IMR-90 (cell line): ENCODE results near the gene SERP1. TPM values are rescaled to one million over a fixed set of nuclear protein-coding genes. Genes with fewer than 3 reads are reported as not detected.

Source experiments
- ATAC-seq: fragments of 200-7000 bp; cut with Tn5 transposase; 2 replicates; pipeline ENCODE4 v1.9.1; 2020; ENCODE audit warnings: low read depth, mild to moderate bottlenecking, moderate library complexity
- BruUV-seq: library from RNA; stranded (reverse); fragments of 400-500 nt; replicated peaks from 2 replicates; lab custom pipeline; 2021; lab: Mats Ljungman, UMichigan
- CTCF ChIA-PET: fragments of 300-600 bp; formaldehyde crosslinking; extraction: SDS; loops from one replicate; lab custom pipeline; 2021; ENCODE audit warnings: antibody characterized with exemption; lab: Yijun Ruan, JAX
- POLR2A ChIA-PET: fragments of 300-600 bp; sonication (Branson Sonifier 250); formaldehyde crosslinking; loops from one replicate; lab custom pipeline; 2022; ENCODE audit warnings: antibody characterized with exemption; ENCODE audit not compliant: unreplicated experiment; lab: Charles Lee
- DNase-seq: peaks from one replicate; pipeline ENCODE4 v3.0.0; 2013
- H2AFZ ChIP-seq: replicated peaks from 2 replicates; pipeline ENCODE3; 2013; ENCODE audit warnings: low read length, mild to moderate bottlenecking; ENCODE audit not compliant: poor library complexity
- H2AK5ac ChIP-seq: 2 replicates; pipeline ENCODE4 v1.6.1; 2013; ENCODE audit warnings: low read depth, low read length, inconsistent platforms
- H2AK9ac ChIP-seq: replicated peaks from 2 replicates; pipeline ENCODE3; 2013; ENCODE audit warnings: mild to moderate bottlenecking, low read depth, low read length, moderate library complexity; ENCODE audit not compliant: poor library complexity
- H2BK120ac ChIP-seq: 2 replicates; pipeline ENCODE4 v1.6.1; 2013; ENCODE audit warnings: low read depth, low read length, inconsistent platforms
- H2BK15ac ChIP-seq: 3 replicates; pipeline ENCODE4 v1.6.1; 2013; ENCODE audit warnings: low read depth, low read length, inconsistent platforms
- H2BK20ac ChIP-seq: 2 replicates; pipeline ENCODE4 v1.6.1; 2013; ENCODE audit warnings: low read depth, mild to moderate bottlenecking, inconsistent platforms, low read length, moderate library complexity
- H2BK5ac ChIP-seq: 2 replicates; pipeline ENCODE4 v1.6.1; 2013; ENCODE audit warnings: mild to moderate bottlenecking, low read depth, low read length, inconsistent platforms; ENCODE audit not compliant: poor library complexity, severe bottlenecking
- H3K14ac ChIP-seq: replicated peaks from 2 replicates; pipeline ENCODE4 v1.6.1; 2013; ENCODE audit warnings: low read depth, low read length, inconsistent platforms
- H3K18ac ChIP-seq: 2 replicates; pipeline ENCODE4 v1.6.1; 2013; ENCODE audit warnings: low read depth, low read length, control low read depth
- H3K23ac ChIP-seq: 2 replicates; pipeline ENCODE4 v1.6.1; 2013; ENCODE audit warnings: low read depth, low read length, inconsistent platforms
- H3K27ac ChIP-seq: 2 replicates; pipeline ENCODE4 v1.5.1; 2013; ENCODE audit warnings: mild to moderate bottlenecking, control low read depth, low read length; ENCODE audit not compliant: insufficient read depth
- H3K27me3 ChIP-seq: 2 replicates; pipeline ENCODE4 v1.6.1; 2013; ENCODE audit warnings: low read length; ENCODE audit not compliant: control insufficient read depth, insufficient read depth
- H3K36me3 ChIP-seq: 2 replicates; pipeline ENCODE4 v1.6.1; 2013; ENCODE audit warnings: low read length, mixed read lengths; ENCODE audit not compliant: control insufficient read depth, insufficient read depth
- H3K4ac ChIP-seq: 2 replicates; pipeline ENCODE4 v1.6.1; 2013; ENCODE audit warnings: low read depth, low read length, inconsistent platforms
- H3K4me1 ChIP-seq: 2 replicates; pipeline ENCODE4 v1.6.1; 2013; ENCODE audit warnings: low read length, mixed read lengths; ENCODE audit not compliant: control insufficient read depth, insufficient read depth
- H3K4me2 ChIP-seq: 2 replicates; pipeline ENCODE4 v1.6.1; 2013; ENCODE audit warnings: low read depth, mild to moderate bottlenecking, control low read depth, low read length, moderate library complexity
- H3K4me3 ChIP-seq: 2 replicates; pipeline ENCODE4 v1.5.1; 2013; ENCODE audit warnings: low read depth, mild to moderate bottlenecking, control low read depth, low read length, moderate library complexity; ENCODE audit not compliant: insufficient read depth
- H3K56ac ChIP-seq: 2 replicates; pipeline ENCODE4 v1.6.1; 2013; ENCODE audit warnings: low read length, inconsistent platforms; ENCODE audit not compliant: insufficient read depth; ENCODE audit errors: extremely low read depth
- H3K79me1 ChIP-seq, 2 experiments: 2 replicates each; pipeline ENCODE4 v1.6.1; 2013; ENCODE audit warnings: low read length in 2 of 2, inconsistent platforms in 1 of 2, low read depth in 1 of 2
- H3K9ac ChIP-seq: 2 replicates; pipeline ENCODE4 v1.6.1; 2013; ENCODE audit warnings: low read depth, low read length, control low read depth
- H3K9me1 ChIP-seq: 2 replicates; pipeline ENCODE4 v1.6.1; 2013; ENCODE audit warnings: low read length, inconsistent platforms; ENCODE audit not compliant: insufficient read depth
- H3K9me3 ChIP-seq: 2 replicates; pipeline ENCODE4 v1.6.1; 2013; ENCODE audit warnings: low read length; ENCODE audit not compliant: control insufficient read depth, insufficient read depth
- H4K20me1 ChIP-seq: 2 replicates; pipeline ENCODE4 v1.6.1; 2013; ENCODE audit warnings: low read length, inconsistent platforms; ENCODE audit not compliant: insufficient read depth
- H4K5ac ChIP-seq: 2 replicates; pipeline ENCODE4 v1.6.1; 2013; ENCODE audit warnings: mild to moderate bottlenecking, low read depth, low read length, control low read depth
- H4K8ac ChIP-seq, 2 experiments: 2 replicates each; pipeline ENCODE4 v1.6.1; 2013; ENCODE audit warnings: low read depth in 2 of 2, low read length in 2 of 2, control low read depth in 1 of 2, inconsistent platforms in 1 of 2
- H4K91ac ChIP-seq: 2 replicates; pipeline ENCODE4 v1.6.1; 2013; ENCODE audit warnings: low read depth, low read length, inconsistent platforms; ENCODE audit not compliant: insufficient read depth
- CEBPB ChIP-seq: IDR thresholded peaks from 2 replicates; pipeline ENCODE4 v1.6.1; 2012; ENCODE audit warnings: low read depth, low read length, improper control_type of control experiment
- CHD1 ChIP-seq: IDR thresholded peaks from 2 replicates; pipeline ENCODE4 v1.6.1; 2012; ENCODE audit warnings: low read depth, low read length, improper control_type of control experiment
- FOS ChIP-seq: fragments of 150-350 bp; IDR thresholded peaks from 2 replicates; pipeline ENCODE4 v1.6.1; 2016; ENCODE audit warnings: low read depth, low read length
- MAFK ChIP-seq: IDR thresholded peaks from 2 replicates; pipeline ENCODE4 v1.6.1; 2012; ENCODE audit warnings: low read depth, low read length, improper control_type of control experiment
- MAZ ChIP-seq: IDR thresholded peaks from 2 replicates; pipeline ENCODE4 v1.6.1; 2012; ENCODE audit warnings: low read depth, mild to moderate bottlenecking, low read length, improper control_type of control experiment, moderate library complexity, borderline replicate concordance
- MXI1 ChIP-seq: IDR thresholded peaks from 2 replicates; pipeline ENCODE4 v1.6.1; 2012; ENCODE audit warnings: low read depth, mild to moderate bottlenecking, low read length, moderate library complexity, borderline replicate concordance
- NFE2L2 ChIP-seq: fragments of 150-350 bp; IDR thresholded peaks from 2 replicates; pipeline ENCODE4 v1.6.1; 2016; ENCODE audit warnings: low read depth, mild to moderate bottlenecking, low read length
- POLR2A ChIP-seq: IDR thresholded peaks from 2 replicates; pipeline ENCODE4 v1.6.1; 2012; ENCODE audit warnings: mild to moderate bottlenecking, low read depth, low read length
- RAD21 ChIP-seq: IDR thresholded peaks from 2 replicates; pipeline ENCODE4 v1.6.1; 2012; ENCODE audit warnings: low read length, improper control_type of control experiment
- RCOR1 ChIP-seq: IDR thresholded peaks from 2 replicates; pipeline ENCODE4 v1.6.1; 2012; ENCODE audit warnings: mild to moderate bottlenecking, low read length, improper control_type of control experiment; ENCODE audit not compliant: insufficient replicate concordance
- RFX5 ChIP-seq: IDR thresholded peaks from 2 replicates; pipeline ENCODE4 v1.8.0; 2012; ENCODE audit warnings: low read depth, mild to moderate bottlenecking, low read length, moderate library complexity
- SMC3 ChIP-seq: fragments of 150-350 bp; IDR thresholded peaks from 2 replicates; pipeline ENCODE4 v1.6.1; 2016; ENCODE audit warnings: low read depth, mild to moderate bottlenecking, antibody characterized with exemption, low read length, moderate library complexity
- USF2 ChIP-seq: fragments of 150-350 bp; IDR thresholded peaks from 2 replicates; pipeline ENCODE4 v1.6.1; 2017; ENCODE audit warnings: mild to moderate bottlenecking, antibody characterized with exemption, low read length, low read depth
- WGBS, 2 experiments: methylation state at CpG; one replicate each; pipeline versions ENCODE4 v1.1.5 to v1.1.7; 2013; ENCODE audit warnings: missing lambda C conversion rate in 2 of 2; ENCODE audit not compliant: insufficient read length in 1 of 2; ENCODE audit errors: extremely low coverage in 2 of 2; 5-methylcytosine and 5-hydroxymethylcytosine counted together
- dilution Hi-C: fragments of 300-500 bp; cut with HindIII; formaldehyde crosslinking; loops from one replicate; pipeline ENCODE4 v1.14.3; 2018; ENCODE audit warnings: low sequenced_read_pairs; ENCODE audit not compliant: unreplicated experiment
- in situ Hi-C: fragments of 300-500 bp; cut with MboI; formaldehyde crosslinking; loops from 3 replicates; pipeline ENCODE4 v1.14.3; 2019; ENCODE audit warnings: low sequenced_read_pairs, inconsistent platforms, mixed read lengths
- intact Hi-C: fragments of 100-400 bp; cut with micrococcal nuclease; formaldehyde crosslinking; loops from 2 replicates; pipeline ENCODE4 v1.10.0; 2022
- polyA plus RNA-seq, 3 experiments: library from polyadenylated mRNA; depleted of rRNA; stranded (reverse); fragments of >200 nt; gene quantifications; 2 replicates each; pipeline ENCODE4 v1.2.3, GENCODE V29; 2012; ENCODE audit warnings: low replicate concordance in 1 of 3
- total RNA-seq: library from RNA; depleted of rRNA; stranded (reverse); fragments of >200 nt; gene quantifications from 2 replicates; pipeline ENCODE4 v1.2.3, GENCODE V29; 2012
- TF ChIP-seq, protein P1 (sequence below): conservative IDR thresholded peaks from 2 replicates; pipeline ENCODE4 v1.5.1; 2012; ENCODE audit warnings: mild to moderate bottlenecking, low read depth, low read length, improper control_type of control experiment
- TF ChIP-seq, protein P2 (sequence below): fragments of 150-350 bp; IDR thresholded peaks from 2 replicates; pipeline ENCODE4 v1.6.1; 2016; ENCODE audit warnings: low read depth, mild to moderate bottlenecking, low read length, moderate library complexity, borderline replicate concordance

SERP1 gene
- total and polyA plus RNA-seq, 2 of the 4 experiments (the other 2 are of a cell fraction): 64.0 to 73.4 TPM

DNA sequence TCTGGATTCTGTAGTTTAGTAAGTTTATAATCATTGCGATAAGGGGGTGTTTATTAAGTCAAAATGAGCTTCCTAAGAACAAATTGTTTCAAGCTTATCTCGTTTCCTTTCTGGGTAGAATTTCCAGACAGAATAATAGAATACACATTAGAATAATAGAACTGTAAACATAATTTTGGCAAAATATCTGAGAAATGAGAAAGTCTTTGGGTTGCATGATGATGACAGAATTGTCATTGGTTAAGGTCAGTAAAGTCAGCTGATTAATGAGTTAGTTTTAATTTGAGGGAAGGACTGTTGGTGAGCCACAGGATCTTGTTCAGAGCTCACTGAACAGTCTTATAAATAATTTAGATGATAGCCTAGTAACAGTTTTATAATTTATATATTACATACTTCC is 10.5 kb upstream of the SERP1 start:
- H4K91ac ChIP-seq: no peak overlapping the region
- no peak overlapping the region for H3K4ac ChIP-seq
- H3K27me3 ChIP-seq: no peaks in the 10 kb centered on the region
- H3K56ac ChIP-seq: no peak overlapping the region
- no CpG with 5 or more reads among the region's 2 CpGs for WGBS, 2 experiments
- no peak overlapping the region for H4K5ac ChIP-seq
- intact Hi-C loops (no loop called here), dilution Hi-C loops (no loop called here), in situ Hi-C loops (no loop called here)
- peaks cover 12% of the 10 kb centered on the region for H3K36me3 ChIP-seq
- H4K20me1 ChIP-seq: no peaks in the 10 kb centered on the region; the same call in 1 of the 2 replicates
- H3K79me1 ChIP-seq: peaks cover 9 to 35% of the 10 kb centered on the region in 2 experiments; a peak in 3 of 4 replicates
- H2AK9ac ChIP-seq: no peak overlapping the region
- no peak overlapping the region for H4K8ac ChIP-seq
- no peak overlapping the region for H2BK120ac ChIP-seq
- no peaks in the 10 kb centered on the region for H3K4me1 ChIP-seq
- H3K23ac ChIP-seq: no peak overlapping the region
- ChIA-PET POLR2A (interaction anchor here (0.6 kb wide), 1 partner anchor 147 kb away, joined by 4 read pairs; no protein-coding TSS in a partner anchor), CTCF (no interaction called here)
- TF ChIP-seq MAFK: no peak
- no peak for TF ChIP-seq MXI1
- TF ChIP-seq POLR2A: no peak
- no peak for TF ChIP-seq CEBPB
- no peak for TF ChIP-seq RAD21
- TF ChIP-seq, protein P1, sequence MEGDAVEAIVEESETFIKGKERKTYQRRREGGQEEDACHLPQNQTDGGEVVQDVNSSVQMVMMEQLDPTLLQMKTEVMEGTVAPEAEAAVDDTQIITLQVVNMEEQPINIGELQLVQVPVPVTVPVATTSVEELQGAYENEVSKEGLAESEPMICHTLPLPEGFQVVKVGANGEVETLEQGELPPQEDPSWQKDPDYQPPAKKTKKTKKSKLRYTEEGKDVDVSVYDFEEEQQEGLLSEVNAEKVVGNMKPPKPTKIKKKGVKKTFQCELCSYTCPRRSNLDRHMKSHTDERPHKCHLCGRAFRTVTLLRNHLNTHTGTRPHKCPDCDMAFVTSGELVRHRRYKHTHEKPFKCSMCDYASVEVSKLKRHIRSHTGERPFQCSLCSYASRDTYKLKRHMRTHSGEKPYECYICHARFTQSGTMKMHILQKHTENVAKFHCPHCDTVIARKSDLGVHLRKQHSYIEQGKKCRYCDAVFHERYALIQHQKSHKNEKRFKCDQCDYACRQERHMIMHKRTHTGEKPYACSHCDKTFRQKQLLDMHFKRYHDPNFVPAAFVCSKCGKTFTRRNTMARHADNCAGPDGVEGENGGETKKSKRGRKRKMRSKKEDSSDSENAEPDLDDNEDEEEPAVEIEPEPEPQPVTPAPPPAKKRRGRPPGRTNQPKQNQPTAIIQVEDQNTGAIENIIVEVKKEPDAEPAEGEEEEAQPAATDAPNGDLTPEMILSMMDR: no peak
- TF ChIP-seq MAZ: no peak
- no peak for TF ChIP-seq RFX5
- TF ChIP-seq, protein P2, sequence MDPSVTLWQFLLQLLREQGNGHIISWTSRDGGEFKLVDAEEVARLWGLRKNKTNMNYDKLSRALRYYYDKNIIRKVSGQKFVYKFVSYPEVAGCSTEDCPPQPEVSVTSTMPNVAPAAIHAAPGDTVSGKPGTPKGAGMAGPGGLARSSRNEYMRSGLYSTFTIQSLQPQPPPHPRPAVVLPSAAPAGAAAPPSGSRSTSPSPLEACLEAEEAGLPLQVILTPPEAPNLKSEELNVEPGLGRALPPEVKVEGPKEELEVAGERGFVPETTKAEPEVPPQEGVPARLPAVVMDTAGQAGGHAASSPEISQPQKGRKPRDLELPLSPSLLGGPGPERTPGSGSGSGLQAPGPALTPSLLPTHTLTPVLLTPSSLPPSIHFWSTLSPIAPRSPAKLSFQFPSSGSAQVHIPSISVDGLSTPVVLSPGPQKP: no peak
- TF ChIP-seq FOS: no peak
- no peak for TF ChIP-seq USF2
- no peak for TF ChIP-seq RCOR1
- no peak for TF ChIP-seq CHD1
- no peak for TF ChIP-seq NFE2L2
- TF ChIP-seq SMC3: no peak
- H2BK20ac ChIP-seq: no peak overlapping the region
- ATAC-seq (no peak), DNase-seq (no peak)
- no peak overlapping the region for H3K14ac ChIP-seq
- no peak overlapping the region for H2AFZ ChIP-seq
- H2AK5ac ChIP-seq: no peak overlapping the region
- H2BK15ac ChIP-seq: no peak overlapping the region
- no peak overlapping the region for H3K27ac ChIP-seq
- H3K9ac ChIP-seq: no peak overlapping the region
- H3K4me3 ChIP-seq: no peak overlapping the region
- peaks cover 2% of the 10 kb centered on the region; the same call in 1 of the 2 replicates for H3K9me1 ChIP-seq
- no peak overlapping the region for H3K18ac ChIP-seq
- H2BK5ac ChIP-seq: no peak overlapping the region
- BruUV-seq: no TSS peak
- no peaks in the 10 kb centered on the region for H3K9me3 ChIP-seq
- no peak overlapping the region for H3K4me2 ChIP-seq
